Measurements from ENCODE around the gene STK32B. TPM values are rescaled to one million over a fixed set of nuclear protein-coding genes. Genes with fewer than 3 reads are reported as not detected.

STK32B gene
- total RNA-seq, 4 donors from 2014 or later = 1.6 to 3.4 (median 1.9) TPM

GRCh38 chr4:5009796-5010195 is 41.5 kb upstream of the STK32B start:
- no peak for DNase-seq (ENCODE audit: low spot score in 2 of 2)
- WGBS, 2 donors = 72% methylated on average over 3 of the region's 3 CpGs
- intact Hi-C loops (cut with DNase I; ENCODE audit: low total_unique reads) = no loop called here
- TF ChIP-seq CTCF (IDR thresholded peaks at IDR 0.05) (no peak), POLR2A (IDR thresholded peaks at IDR 0.05) (no peak)
- H3K4me3 ChIP-seq (ENCODE audit: low read depth, poor library complexity, severe bottlenecking) = no peak overlapping the region

- DNase-seq (ENCODE audit: low spot score in 2 of 2) = no peak
- intact Hi-C loops (cut with DNase I; ENCODE audit: low total_unique reads) = no loop called here
- TF ChIP-seq POLR2A (IDR thresholded peaks at IDR 0.05) = no peak
- no peak for TF ChIP-seq CTCF (IDR thresholded peaks at IDR 0.05)
- WGBS, 2 donors = 91 to 98% methylated on average over 2 of the region's 2 CpGs
- H3K4me3 ChIP-seq (ENCODE audit: low read depth, poor library complexity, severe bottlenecking) = no peak overlapping the region
These were observed 40.3 kb upstream of the STK32B start for GRCh38 chr4:5010984-5011383.

DNA sequence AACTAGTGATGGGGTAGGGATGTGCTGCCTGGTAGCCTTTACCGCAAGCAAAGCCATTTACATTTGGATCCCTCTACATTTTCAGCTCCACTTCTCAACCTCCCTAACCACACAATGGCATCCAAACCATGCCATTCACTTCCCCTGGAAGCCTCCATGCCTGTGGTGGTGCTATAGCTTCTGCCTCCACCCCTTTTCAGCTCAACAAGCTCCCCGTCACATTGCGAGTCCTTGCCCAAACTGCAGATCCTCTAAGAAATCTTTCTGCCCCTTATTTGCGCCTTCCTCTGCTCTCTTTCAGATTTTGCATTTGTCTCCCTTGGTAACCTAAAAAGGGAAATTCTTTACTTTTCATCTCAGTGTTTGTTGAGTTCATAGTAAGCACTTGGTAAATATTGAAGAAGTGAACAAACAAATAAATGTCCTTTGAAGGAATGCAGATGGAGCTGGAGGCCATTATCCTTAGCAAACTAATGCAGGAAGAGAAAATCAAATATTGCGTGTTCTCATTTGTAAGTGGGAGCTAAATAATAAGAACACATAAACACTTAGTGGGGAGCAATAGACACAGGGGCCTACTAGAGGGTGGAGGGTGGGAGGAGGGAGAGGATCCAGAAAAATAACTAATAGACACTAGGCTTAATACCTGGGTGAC is 38.9 kb upstream of the STK32B start:
- WGBS, 2 donors = 78 to 93% methylated on average over 5 of the region's 5 CpGs
- TF ChIP-seq CTCF (IDR thresholded peaks at IDR 0.05) = no peak
- no peak for TF ChIP-seq POLR2A (IDR thresholded peaks at IDR 0.05)
- H3K4me3 ChIP-seq (ENCODE audit: low read depth, poor library complexity, severe bottlenecking) = no peak overlapping the region

GRCh38 chr4:5012958-5013357 is 38.3 kb upstream of the STK32B start:
- intact Hi-C loops (cut with DNase I; ENCODE audit: low total_unique reads) = no loop called here
- no peak overlapping the region for H3K4me3 ChIP-seq (ENCODE audit: low read depth, poor library complexity, severe bottlenecking)
- 46 to 77% methylated on average over 2 of the region's 2 CpGs for WGBS, 2 donors
- TF ChIP-seq CTCF (IDR thresholded peaks at IDR 0.05) = no peak
- TF ChIP-seq POLR2A (IDR thresholded peaks at IDR 0.05) = no peak
- no peak for DNase-seq (ENCODE audit: low spot score in 2 of 2)

More for the DNA sequence above, 38.9 kb upstream of the STK32B start:
- intact Hi-C loops (cut with DNase I; ENCODE audit: low total_unique reads) = no loop called here
- DNase-seq (ENCODE audit: low spot score in 2 of 2) = no peak

DNA sequence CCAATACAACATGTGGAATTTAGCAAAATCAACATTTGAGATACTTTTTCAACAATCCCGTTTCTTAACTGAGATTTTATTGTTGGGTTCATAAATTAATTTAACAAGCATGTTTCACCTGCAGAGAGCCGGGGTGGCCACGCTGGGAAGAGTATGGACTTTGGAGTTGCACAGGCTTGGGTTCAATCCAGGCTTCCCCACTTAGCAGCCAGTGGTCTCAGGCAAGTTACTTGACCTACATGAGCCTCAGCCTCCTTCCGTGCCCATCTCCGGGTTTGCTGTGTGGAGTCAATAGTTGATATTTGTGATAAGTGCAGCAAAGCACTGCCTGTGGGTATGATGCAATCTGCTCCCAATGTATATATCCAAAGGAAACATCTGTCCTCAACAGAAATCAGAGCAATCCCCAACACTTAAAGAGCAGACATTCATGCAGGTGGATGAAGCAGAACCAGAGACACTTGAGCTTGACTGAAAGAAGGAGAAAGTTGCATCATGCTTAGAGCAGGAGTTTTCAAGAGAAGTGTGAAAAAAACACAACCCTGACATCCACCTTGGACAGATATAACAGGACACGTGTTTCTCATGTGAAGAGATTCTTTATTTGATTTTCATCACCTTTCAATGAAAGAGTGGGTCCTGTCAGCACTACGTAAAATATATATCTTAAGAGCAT is 37.1 kb upstream of the STK32B start:
- intact Hi-C loops (cut with DNase I; ENCODE audit: low total_unique reads) = no loop called here
- TF ChIP-seq POLR2A (IDR thresholded peaks at IDR 0.05) = no peak
- no peak for TF ChIP-seq CTCF (IDR thresholded peaks at IDR 0.05)
- WGBS, 2 donors = 70 to 72% methylated on average over 7 of the region's 7 CpGs
- no peak for DNase-seq (ENCODE audit: low spot score in 2 of 2)
- H3K4me3 ChIP-seq (ENCODE audit: low read depth, poor library complexity, severe bottlenecking) = no peak overlapping the region

All from lower leg skin (tissue), 4 donors.